ENCODE data around the gene PRKACA.
"Not testable (repeated sequence)": the region's sequence is repeated elsewhere in the genome, so short reads cannot be mapped to it uniquely, and the experiment has no call there.

PRKACA gene

GRCh38 chr19:14152713-14153112, 35.2 kb upstream of the PRKACA start:
- Mint-ChIP-seq H3K27me3 (no peaks in the 10 kb centered on the region), H3K9me3 (ENCODE audit: low read depth) (no peaks in the 10 kb centered on the region), H3K4me3 (no peak overlapping the region), H3K36me3 (no peaks in the 10 kb centered on the region), H3K27ac (no peak overlapping the region), H3K4me1 (ENCODE audit: low read depth) (peaks cover 21% of the 10 kb centered on the region)

GRCh38 chr19:14150770-14151661, 33.5 kb upstream of the PRKACA start:
- Mint-ChIP-seq H3K36me3 (no peaks in the 10 kb centered on the region), H3K4me3 (no peak overlapping the region), H3K9me3 (ENCODE audit: low read depth) (no peaks in the 10 kb centered on the region), H3K27me3 (no peaks in the 10 kb centered on the region), H3K27ac (peak overlapping the region; percentile 70), H3K4me1 (ENCODE audit: low read depth) (peaks cover 28% of the 10 kb centered on the region)

GRCh38 chr19:14150041-14150769, 32.6 kb upstream of the PRKACA start:
- H3K27ac Mint-ChIP-seq: peak overlapping the region; percentile 97
- no peaks in the 10 kb centered on the region for H3K9me3 Mint-ChIP-seq (ENCODE audit: low read depth)
- H3K36me3 Mint-ChIP-seq: no peaks in the 10 kb centered on the region
- peak overlapping the region; percentile 82 for H3K4me3 Mint-ChIP-seq
- no peaks in the 10 kb centered on the region for H3K27me3 Mint-ChIP-seq
- peaks cover 36% of the 10 kb centered on the region for H3K4me1 Mint-ChIP-seq (ENCODE audit: low read depth)

- Mint-ChIP-seq H3K27me3 (no peaks in the 10 kb centered on the region), H3K4me3 (peak overlapping the region; percentile 82), H3K4me1 (ENCODE audit: low read depth) (peaks cover 37% of the 10 kb centered on the region), H3K36me3 (no peaks in the 10 kb centered on the region), H3K9me3 (ENCODE audit: low read depth) (no peaks in the 10 kb centered on the region), H3K27ac (peak overlapping the region; percentile 97)
Measured at GRCh38 chr19:14149509-14149994, 32.0 kb upstream of the PRKACA start.

GRCh38 chr19:14148751-14149410, 31.3 kb upstream of the PRKACA start:
- Mint-ChIP-seq H3K27ac (peak overlapping the region; percentile 97), H3K4me1 (ENCODE audit: low read depth) (peaks cover 37% of the 10 kb centered on the region), H3K36me3 (no peaks in the 10 kb centered on the region), H3K9me3 (ENCODE audit: low read depth) (no peaks in the 10 kb centered on the region), H3K27me3 (no peaks in the 10 kb centered on the region), H3K4me3 (peak overlapping the region; percentile 82)

- no peaks in the 10 kb centered on the region for H3K9me3 Mint-ChIP-seq (ENCODE audit: low read depth)
Measured at GRCh38 chr19:14147797-14148605, 30.4 kb upstream of the PRKACA start.

GRCh38 chr19:14146789-14147216, 29.2 kb upstream of the PRKACA start:
- Mint-ChIP-seq H3K9me3 (ENCODE audit: low read depth) (no peaks in the 10 kb centered on the region), H3K36me3 (no peaks in the 10 kb centered on the region), H3K4me3 (peak overlapping the region; percentile 20), H3K27me3 (no peaks in the 10 kb centered on the region), H3K4me1 (ENCODE audit: low read depth) (peaks cover 45% of the 10 kb centered on the region), H3K27ac (peak overlapping the region; percentile 34)

More at GRCh38 chr19:14147797-14148605, 30.4 kb upstream of the PRKACA start:
- peaks cover 35% of the 10 kb centered on the region for H3K4me1 Mint-ChIP-seq (ENCODE audit: low read depth)
- H3K27ac Mint-ChIP-seq: peak overlapping the region; percentile 97
- peak overlapping the region; percentile 28 for H3K4me3 Mint-ChIP-seq
- H3K27me3 Mint-ChIP-seq: no peaks in the 10 kb centered on the region
- no peaks in the 10 kb centered on the region for H3K36me3 Mint-ChIP-seq

GRCh38 chr19:14146169-14146568, 28.6 kb upstream of the PRKACA start:
- H3K9me3 Mint-ChIP-seq (ENCODE audit: low read depth); H3K36me3 Mint-ChIP-seq; H3K4me3 Mint-ChIP-seq; H3K27me3 Mint-ChIP-seq: not testable (repeated sequence)
- Mint-ChIP-seq H3K4me1 (ENCODE audit: low read depth) (peaks cover 45% of the 10 kb centered on the region), H3K27ac (peak overlapping the region; percentile 50)

GRCh38 chr19:14145381-14145780, 27.8 kb upstream of the PRKACA start:
- no peak overlapping the region for H3K27ac Mint-ChIP-seq
- H3K4me3 Mint-ChIP-seq: no peak overlapping the region
- no peaks in the 10 kb centered on the region for H3K9me3 Mint-ChIP-seq (ENCODE audit: low read depth)
- peaks cover 48% of the 10 kb centered on the region for H3K4me1 Mint-ChIP-seq (ENCODE audit: low read depth)
- no peaks in the 10 kb centered on the region for H3K27me3 Mint-ChIP-seq
- H3K36me3 Mint-ChIP-seq: no peaks in the 10 kb centered on the region

GRCh38 chr19:14142262-14143190, 25.0 kb upstream of the PRKACA start:
- Mint-ChIP-seq H3K4me3 (no peak overlapping the region), H3K36me3 (no peaks in the 10 kb centered on the region), H3K27ac (no peak overlapping the region), H3K27me3 (no peaks in the 10 kb centered on the region), H3K9me3 (ENCODE audit: low read depth) (no peaks in the 10 kb centered on the region), H3K4me1 (ENCODE audit: low read depth) (peaks cover 46% of the 10 kb centered on the region)

GRCh38 chr19:14141041-14141440, 23.5 kb upstream of the PRKACA start:
- Mint-ChIP-seq H3K4me1 (ENCODE audit: low read depth) (peaks cover 43% of the 10 kb centered on the region), H3K27ac (peak overlapping the region; percentile 22), H3K9me3 (ENCODE audit: low read depth) (no peaks in the 10 kb centered on the region), H3K4me3 (no peak overlapping the region), H3K27me3 (no peaks in the 10 kb centered on the region), H3K36me3 (no peaks in the 10 kb centered on the region)

- Mint-ChIP-seq H3K9me3 (ENCODE audit: low read depth) (no peaks in the 10 kb centered on the region), H3K27me3 (no peaks in the 10 kb centered on the region), H3K36me3 (no peaks in the 10 kb centered on the region), H3K27ac (peak overlapping the region; percentile 61), H3K4me1 (ENCODE audit: low read depth) (peaks cover 36% of the 10 kb centered on the region), H3K4me3 (peak overlapping the region; percentile 55)
Measured at GRCh38 chr19:14139944-14140343, 22.4 kb upstream of the PRKACA start.

GRCh38 chr19:14138576-14139265, 21.2 kb upstream of the PRKACA start:
- H3K4me3 Mint-ChIP-seq: peak overlapping the region; percentile 77
- no peaks in the 10 kb centered on the region for H3K36me3 Mint-ChIP-seq
- H3K4me1 Mint-ChIP-seq (ENCODE audit: low read depth): peaks cover 37% of the 10 kb centered on the region
- no peaks in the 10 kb centered on the region for H3K9me3 Mint-ChIP-seq (ENCODE audit: low read depth)
- peak overlapping the region; percentile 61 for H3K27ac Mint-ChIP-seq
- H3K27me3 Mint-ChIP-seq: no peaks in the 10 kb centered on the region
